ENCODE measurements around the gene TCF7L1. TPM values are rescaled to one million over a fixed set of nuclear protein-coding genes. Genes with fewer than 3 reads are reported as not detected.

The TCF7L1 gene
- polyA plus RNA-seq, 1 of the 3 experiments (the other 2 are of a cell fraction), result 3.7 TPM

GRCh38 chr2:85091838-85092237, 41.4 kb upstream of the TCF7L1 start:
- 50% methylated on average over 2 of the region's 2 CpGs for WGBS (ENCODE audit: low lambda C conversion rate)
- POLR2A ChIA-PET, result no interaction called here

GRCh38 chr2:85095094-85095493, 38.1 kb upstream of the TCF7L1 start:
- H3F3A ChIP-seq (replicated peaks; ENCODE audit: insufficient read depth), result peaks cover 3% of the 10 kb centered on the region
- H3K9me3 ChIP-seq, result no peaks in the 10 kb centered on the region
- WGBS (ENCODE audit: low lambda C conversion rate), result 56% methylated on average over 2 of the region's 2 CpGs
- no peak overlapping the region for H2AFZ ChIP-seq (ENCODE audit: low read depth)
- H3K4me3 ChIP-seq (ENCODE audit: low read depth in 2 of 2, low read length in 1 of 2), result no peak overlapping the region
- ChIA-PET POLR2A (no interaction called here), CTCF (interaction anchor here (0.7 kb wide), 1 partner anchor 205 kb away, joined by 4 read pairs; no protein-coding TSS in a partner anchor)
- H3K9me2 ChIP-seq, result no peaks in the 10 kb centered on the region
- DNase-seq, result no peak
- H3K9ac ChIP-seq, result no peak overlapping the region
- H3K4me1 ChIP-seq (ENCODE audit: control insufficient read depth in 1 of 2, insufficient read depth in 2 of 2, low read depth in 1 of 2, low read length in 1 of 2), result no peaks in the 10 kb centered on the region
- H3K27ac ChIP-seq (ENCODE audit: low read depth in 2 of 2, low read length in 1 of 2), result no peak overlapping the region
- H4K20me1 ChIP-seq (ENCODE audit: insufficient read depth), result no peaks in the 10 kb centered on the region
- H3K36me3 ChIP-seq (replicated peaks in 1 of 2; ENCODE audit: control insufficient read depth in 1 of 2, insufficient read depth in 2 of 2, low read length in 1 of 2), result no peaks in the 10 kb centered on the region
- TF ChIP-seq FOXJ3 (CRISPR knock-in tag; IDR thresholded peaks at IDR 0.05), result no peak
- TF ChIP-seq TAF1 (IDR thresholded peaks at IDR 0.05; ENCODE audit: borderline replicate concordance, low read depth, low read length), result no peak
- TF ChIP-seq RAD21 (IDR thresholded peaks at IDR 0.05; ENCODE audit: low read length), result no peak
- no peak overlapping the region for H3K4me2 ChIP-seq
- peaks cover 15% of the 10 kb centered on the region; the same call in 1 of the 2 replicates for H3K27me3 ChIP-seq (ENCODE audit: insufficient read depth)
- H3K79me2 ChIP-seq (ENCODE audit: insufficient read depth), result no peaks in the 10 kb centered on the region

More at GRCh38 chr2:85091838-85092237, 41.4 kb upstream of the TCF7L1 start:
- Histone ChIP-seq H4K20me1 (ENCODE audit: insufficient read depth) (no peaks in the 10 kb centered on the region), H3F3A (replicated peaks; ENCODE audit: insufficient read depth) (no peaks in the 10 kb centered on the region), H2AFZ (ENCODE audit: low read depth) (no peak overlapping the region), H3K9me2 (no peaks in the 10 kb centered on the region), H3K9ac (no peak overlapping the region), H3K4me3 (ENCODE audit: low read depth in 2 of 2, low read length in 1 of 2) (no peak overlapping the region), H3K27ac (ENCODE audit: low read depth in 2 of 2, low read length in 1 of 2) (no peak overlapping the region), H3K9me3 (no peaks in the 10 kb centered on the region), H3K36me3 (replicated peaks in 1 of 2; ENCODE audit: control insufficient read depth in 1 of 2, insufficient read depth in 2 of 2, low read length in 1 of 2) (no peaks in the 10 kb centered on the region), H3K27me3 (ENCODE audit: insufficient read depth) (peaks cover 25% of the 10 kb centered on the region; the same call in 1 of the 2 replicates), H3K4me2 (no peak overlapping the region), H3K79me2 (ENCODE audit: insufficient read depth) (no peaks in the 10 kb centered on the region), H3K4me1 (ENCODE audit: control insufficient read depth in 1 of 2, insufficient read depth in 2 of 2, low read depth in 1 of 2, low read length in 1 of 2) (no peaks in the 10 kb centered on the region)
- no peak for DNase-seq
- CTCF ChIA-PET, result interaction anchor here (0.8 to 4.0 kb wide), 2 partner anchors 25 to 208 kb away, joined by 3 to 16 read pairs; no protein-coding TSS in a partner anchor
- TF ChIP-seq FOXJ3 (CRISPR knock-in tag; IDR thresholded peaks at IDR 0.05) (no peak), ZBTB33 (IDR thresholded peaks at IDR 0.05; ENCODE audit: borderline replicate concordance, low read depth) (no peak), MEF2A (IDR thresholded peaks at IDR 0.05; ENCODE audit: borderline replicate concordance, low read depth) (no peak), POLR2AphosphoS5 (IDR thresholded peaks at IDR 0.05; ENCODE audit: low read depth, low read length) (no peak), MAX (IDR thresholded peaks at IDR 0.05; ENCODE audit: low read depth) (no peak), ELF1 (IDR thresholded peaks at IDR 0.05) (no peak), JUND (IDR thresholded peaks at IDR 0.05) (no peak), SIN3A (IDR thresholded peaks at IDR 0.05; ENCODE audit: borderline replicate concordance, low read depth, low read length) (no peak), GABPA (IDR thresholded peaks at IDR 0.05; ENCODE audit: low read depth) (no peak)
- TF ChIP-seq, protein P1, sequence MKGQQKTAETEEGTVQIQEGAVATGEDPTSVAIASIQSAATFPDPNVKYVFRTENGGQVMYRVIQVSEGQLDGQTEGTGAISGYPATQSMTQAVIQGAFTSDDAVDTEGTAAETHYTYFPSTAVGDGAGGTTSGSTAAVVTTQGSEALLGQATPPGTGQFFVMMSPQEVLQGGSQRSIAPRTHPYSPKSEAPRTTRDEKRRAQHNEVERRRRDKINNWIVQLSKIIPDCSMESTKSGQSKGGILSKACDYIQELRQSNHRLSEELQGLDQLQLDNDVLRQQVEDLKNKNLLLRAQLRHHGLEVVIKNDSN (IDR thresholded peaks at IDR 0.05; ENCODE audit: borderline replicate concordance, low read depth), result no peak
- TF ChIP-seq, protein P2, sequence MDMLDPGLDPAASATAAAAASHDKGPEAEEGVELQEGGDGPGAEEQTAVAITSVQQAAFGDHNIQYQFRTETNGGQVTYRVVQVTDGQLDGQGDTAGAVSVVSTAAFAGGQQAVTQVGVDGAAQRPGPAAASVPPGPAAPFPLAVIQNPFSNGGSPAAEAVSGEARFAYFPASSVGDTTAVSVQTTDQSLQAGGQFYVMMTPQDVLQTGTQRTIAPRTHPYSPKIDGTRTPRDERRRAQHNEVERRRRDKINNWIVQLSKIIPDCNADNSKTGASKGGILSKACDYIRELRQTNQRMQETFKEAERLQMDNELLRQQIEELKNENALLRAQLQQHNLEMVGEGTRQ (IDR thresholded peaks at IDR 0.05; ENCODE audit: borderline replicate concordance, low read depth, low read length), result no peak

Data from SK-N-SH (cell line).